SK-N-SH treated with all-trans-retinoic acid at 6 μM for 48 hours (cell line): ENCODE measurements around the gene KCNK1.

ENCODE experiments used
- ARNTL ChIP-seq: fragments of 450-650 bp; formaldehyde crosslinking; IDR thresholded peaks from 2 replicates; pipeline ENCODE4 v1.5.0; 2020; ENCODE audit warnings: low read depth, mild to moderate bottlenecking, moderate library complexity, borderline replicate concordance
- RARB ChIP-seq: fragments of 250-450 bp; sonication (Bioruptor Pico); IDR thresholded peaks from 2 replicates; pipeline ENCODE4 v1.8.0; 2021; ENCODE audit warnings: mild to moderate bottlenecking, moderate library complexity
- ZFP30 ChIP-seq: fragments of 450-650 bp; formaldehyde crosslinking; IDR thresholded peaks from 2 replicates; pipeline ENCODE4 v1.5.0; 2022; ENCODE audit warnings: mild to moderate bottlenecking, moderate library complexity
- TF ChIP-seq, protein P1 (sequence below): fragments of 250-450 bp; sonication (Bioruptor Pico); IDR thresholded peaks from 2 replicates; pipeline ENCODE4 v1.5.1; 2020; ENCODE audit warnings: low read depth, mild to moderate bottlenecking, moderate library complexity

DNA sequence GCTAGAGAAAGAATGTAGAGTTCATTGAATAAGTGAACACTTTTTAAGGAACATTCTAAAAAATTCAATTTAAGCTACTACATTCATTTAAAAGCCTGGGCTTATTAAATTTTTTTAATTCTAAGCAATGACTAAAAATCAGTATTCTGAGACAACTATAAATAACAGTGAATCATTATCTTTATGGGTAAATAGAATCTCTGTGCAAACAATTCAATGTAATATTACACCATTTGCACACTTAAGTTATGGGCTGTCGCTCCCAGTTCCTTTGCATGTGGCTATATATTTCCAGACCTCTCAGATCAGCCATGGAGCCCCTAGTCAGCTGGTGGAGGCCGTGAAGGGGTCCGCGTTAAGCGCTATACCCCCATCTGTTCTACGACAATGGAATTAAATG, 65.1 kb downstream of the KCNK1 start:
- TF ChIP-seq RARB: no peak
- no peak for TF ChIP-seq ARNTL (CRISPR knock-in tag)
- no peak for TF ChIP-seq ZFP30 (CRISPR knock-in tag)
- TF ChIP-seq, protein P1, sequence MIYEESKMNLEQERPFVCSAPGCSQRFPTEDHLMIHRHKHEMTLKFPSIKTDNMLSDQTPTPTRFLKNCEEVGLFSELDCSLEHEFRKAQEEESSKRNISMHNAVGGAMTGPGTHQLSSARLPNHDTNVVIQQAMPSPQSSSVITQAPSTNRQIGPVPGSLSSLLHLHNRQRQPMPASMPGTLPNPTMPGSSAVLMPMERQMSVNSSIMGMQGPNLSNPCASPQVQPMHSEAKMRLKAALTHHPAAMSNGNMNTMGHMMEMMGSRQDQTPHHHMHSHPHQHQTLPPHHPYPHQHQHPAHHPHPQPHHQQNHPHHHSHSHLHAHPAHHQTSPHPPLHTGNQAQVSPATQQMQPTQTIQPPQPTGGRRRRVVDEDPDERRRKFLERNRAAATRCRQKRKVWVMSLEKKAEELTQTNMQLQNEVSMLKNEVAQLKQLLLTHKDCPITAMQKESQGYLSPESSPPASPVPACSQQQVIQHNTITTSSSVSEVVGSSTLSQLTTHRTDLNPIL (CRISPR knock-in tag): no peak
